Stimulated activated CD4-positive, alpha-beta T cell treated with anti-CD3 and anti-CD28 coated beads, Interleukin-15, amount 100 ng/mL, for 1 hour (primary cell): ENCODE results near the gene TGFBR1.

Source experiments
- DNase-seq, 2 donors: peaks; one replicate each; pipeline ENCODE4 v3.0.0-alpha.2; 2020; ENCODE audit warnings: low read depth in 1 of 2, low spot score in 1 of 2

The TGFBR1 gene

DNA sequence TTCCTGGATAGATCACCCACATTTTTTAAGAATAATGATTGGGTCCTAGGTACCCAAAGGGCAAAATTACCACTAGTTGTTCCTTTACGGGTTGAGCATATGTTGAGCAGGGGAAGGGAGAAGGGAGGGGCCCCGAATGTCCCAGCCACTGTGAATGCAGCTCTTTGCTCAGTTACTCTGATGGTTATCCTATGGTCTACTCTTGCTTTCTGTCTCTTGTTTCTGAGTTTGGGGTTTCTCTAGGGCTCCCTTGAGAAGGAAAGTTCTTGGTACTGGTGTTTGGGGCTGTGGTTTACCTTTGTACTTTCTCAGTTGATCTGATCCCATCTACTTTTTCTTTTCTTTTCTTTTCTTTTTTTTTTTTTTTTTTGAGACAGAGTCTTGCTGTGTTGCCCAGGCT lies 61.2 kb downstream of the TGFBR1 start:
- no peak for DNase-seq

DNA sequence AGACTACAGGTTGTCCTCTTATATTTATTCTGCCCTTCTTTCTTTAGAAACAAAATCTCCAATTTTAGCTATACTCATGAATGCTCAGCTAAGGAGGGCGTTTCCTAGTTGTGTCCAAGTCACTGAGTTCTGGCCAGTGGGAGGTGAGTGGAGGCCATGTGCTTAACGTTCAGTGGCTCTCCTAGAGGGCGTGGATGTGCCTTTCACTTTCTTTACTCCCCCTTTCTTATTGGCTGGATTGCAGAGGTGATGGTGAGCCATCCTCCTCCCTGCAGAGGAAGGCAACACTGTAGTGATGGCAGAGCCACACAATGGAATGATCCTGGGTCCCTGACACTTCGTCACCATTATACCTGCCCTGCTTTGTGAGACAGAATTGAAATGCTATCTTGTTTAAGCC lies 62.2 kb downstream of the TGFBR1 start:
- DNase-seq = no peak

DNA sequence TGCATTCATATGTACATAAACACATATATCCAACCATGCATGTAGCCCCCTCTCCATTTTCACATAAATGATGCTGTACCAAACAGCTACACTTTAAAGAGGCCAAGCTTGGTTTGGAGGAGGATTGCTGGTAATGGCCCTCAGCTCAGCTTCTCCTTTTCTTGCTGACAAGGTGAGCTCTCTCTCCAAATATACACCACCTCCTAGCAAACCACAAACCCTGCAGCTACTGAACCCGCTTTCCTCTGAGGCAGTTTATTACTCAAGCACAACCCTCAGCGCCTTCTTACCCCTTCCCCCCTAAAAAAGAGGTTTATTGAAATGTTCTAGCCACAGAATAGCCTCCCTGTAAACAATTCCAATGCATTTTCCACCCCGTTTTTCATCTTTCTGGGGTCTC lies 62.8 kb downstream of the TGFBR1 start:
- no peak for DNase-seq

DNA sequence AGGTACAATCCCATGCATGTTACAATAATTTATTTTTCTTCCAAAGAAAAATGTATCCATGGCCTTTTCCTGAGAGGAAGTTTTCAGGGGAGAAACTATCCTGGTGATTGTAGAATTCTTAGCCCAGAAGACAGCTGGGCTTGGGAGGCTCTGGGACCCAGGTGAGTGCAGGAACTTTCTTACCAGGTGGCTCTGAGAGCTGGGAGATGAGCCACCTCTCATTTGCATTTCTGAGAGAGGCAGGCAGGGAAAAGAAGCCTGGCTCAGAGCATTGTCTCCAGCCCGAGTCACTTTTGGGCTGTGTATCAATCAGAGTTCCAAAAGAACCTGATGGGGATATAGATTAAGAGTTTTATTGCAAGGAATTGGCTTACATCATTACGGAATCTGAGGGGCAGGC lies 64.2 kb downstream of the TGFBR1 start:
- no peak for DNase-seq

DNA sequence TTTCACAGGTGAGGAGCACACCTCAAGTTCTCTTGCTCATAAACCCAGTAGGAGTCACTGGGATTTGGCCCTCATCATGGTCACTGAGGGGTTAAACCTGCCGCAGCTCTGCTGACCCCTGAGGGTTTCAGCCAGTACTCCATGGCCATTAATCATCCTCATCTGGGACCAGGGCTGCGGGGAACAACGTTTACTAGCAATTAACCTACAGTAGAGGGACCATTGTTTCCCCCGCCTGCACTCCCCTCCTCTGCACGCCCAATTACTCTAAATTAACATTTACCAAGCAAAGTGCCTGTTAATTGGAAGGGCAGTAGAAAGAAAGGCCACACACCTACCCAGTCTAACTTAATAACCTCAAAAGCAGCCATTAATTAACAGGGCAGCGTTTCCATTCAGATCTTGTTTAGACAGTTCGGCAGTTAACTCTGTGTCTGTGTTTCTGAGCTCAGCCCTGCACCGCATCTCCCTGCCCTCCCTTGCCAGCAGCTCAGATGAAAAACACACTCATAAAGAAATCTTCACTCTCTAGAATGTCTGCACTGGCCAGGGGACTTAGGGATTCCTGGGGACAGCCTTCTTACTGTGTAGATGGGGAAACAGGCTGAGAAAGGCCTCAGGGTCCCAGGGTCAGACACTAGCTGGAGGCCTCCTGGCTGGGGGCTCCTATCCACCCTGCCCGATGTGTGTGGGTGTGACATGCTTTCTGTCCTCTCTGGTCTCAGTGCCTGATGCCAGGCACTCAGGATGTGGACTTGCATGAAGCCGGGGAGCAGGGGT lies 65.3 kb downstream of the TGFBR1 start:
- no peak for DNase-seq

DNA sequence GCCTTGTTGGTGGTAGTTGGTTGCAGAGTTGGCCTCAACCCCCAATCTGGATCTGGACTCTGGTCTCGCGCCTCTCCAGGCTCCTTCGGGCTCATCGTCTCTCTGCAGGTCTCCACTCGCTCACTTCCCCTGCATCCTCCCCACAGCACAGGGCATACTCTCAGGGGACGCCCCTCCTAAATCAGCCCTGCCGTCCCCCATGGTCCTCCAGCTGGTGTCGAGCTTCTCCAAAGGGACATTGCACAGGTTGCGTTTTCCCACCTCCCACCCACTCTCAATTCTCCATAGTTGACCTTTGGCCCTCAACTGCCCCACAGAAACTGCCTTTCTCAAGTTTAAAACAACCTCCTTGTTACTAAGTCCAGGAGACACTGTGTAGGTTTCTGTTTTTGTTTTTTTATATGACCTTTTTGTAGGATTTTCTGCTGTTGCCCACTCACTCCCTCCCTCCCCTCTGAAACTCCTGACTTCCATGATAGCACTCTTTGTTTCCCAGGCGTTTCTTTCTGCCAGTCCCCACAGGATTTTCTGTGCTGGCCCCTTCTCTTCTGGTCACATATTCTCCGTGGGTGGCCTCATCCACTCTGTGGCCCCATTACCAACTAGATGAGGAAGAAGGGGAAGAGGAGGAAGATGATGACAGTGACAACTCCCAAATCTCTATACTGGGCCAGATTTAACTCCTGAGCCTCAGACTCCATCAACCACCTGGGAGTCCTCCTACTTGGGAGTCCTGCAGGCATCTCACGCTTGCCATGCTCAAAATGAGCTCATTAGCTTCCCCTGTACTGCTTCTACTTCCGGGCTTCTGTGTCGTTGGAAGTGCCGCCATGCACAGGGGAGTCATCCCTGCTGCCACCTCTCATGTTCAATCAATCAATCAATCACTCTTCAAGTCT lies 66.6 kb downstream of the TGFBR1 start:
- no peak for DNase-seq

DNA sequence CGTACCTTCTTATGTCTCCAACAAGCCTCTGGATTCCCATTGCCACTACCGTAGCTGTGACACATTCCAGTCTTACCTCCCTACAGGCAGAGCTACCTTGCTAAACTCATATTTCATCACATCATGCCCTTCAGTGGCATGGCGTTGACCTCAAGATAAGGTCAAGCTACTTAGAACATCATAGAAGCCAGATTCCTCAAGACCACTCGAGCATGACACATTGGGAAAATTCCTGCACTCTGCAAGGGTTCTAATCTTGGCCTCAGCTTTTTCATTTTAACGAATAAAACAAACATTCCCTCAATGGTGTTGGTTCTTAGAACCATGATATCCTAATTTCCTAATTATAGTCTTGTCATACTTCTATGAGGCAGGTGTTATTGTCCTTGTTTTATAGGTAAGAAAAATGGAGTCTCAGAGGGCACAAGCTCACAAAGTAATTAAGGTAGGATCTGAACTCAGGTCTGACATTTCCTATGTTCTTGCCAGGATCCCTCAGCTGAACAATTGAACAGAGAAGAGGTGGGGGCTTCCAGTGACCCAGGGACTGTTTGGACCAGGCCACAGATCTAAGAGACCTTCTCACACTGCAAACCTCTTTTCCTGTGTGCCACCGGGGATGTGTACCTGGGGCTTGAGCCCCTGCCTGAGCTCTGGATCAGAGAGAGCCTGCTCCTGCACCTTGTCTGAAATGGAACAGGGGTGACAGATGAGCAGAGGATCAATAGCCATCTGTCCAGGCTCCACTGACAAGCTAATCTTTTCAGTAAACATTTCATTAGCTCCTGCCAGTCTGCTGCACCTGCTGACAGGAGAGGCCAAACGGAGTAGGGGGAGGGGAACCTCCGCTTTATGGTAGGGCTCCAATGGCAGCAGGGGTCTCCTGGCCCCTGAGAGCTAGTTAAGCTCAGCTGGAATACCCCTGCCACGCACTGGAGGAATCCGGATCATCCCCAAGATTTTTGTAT lies 67.5 kb downstream of the TGFBR1 start:
- no peak for DNase-seq

DNA sequence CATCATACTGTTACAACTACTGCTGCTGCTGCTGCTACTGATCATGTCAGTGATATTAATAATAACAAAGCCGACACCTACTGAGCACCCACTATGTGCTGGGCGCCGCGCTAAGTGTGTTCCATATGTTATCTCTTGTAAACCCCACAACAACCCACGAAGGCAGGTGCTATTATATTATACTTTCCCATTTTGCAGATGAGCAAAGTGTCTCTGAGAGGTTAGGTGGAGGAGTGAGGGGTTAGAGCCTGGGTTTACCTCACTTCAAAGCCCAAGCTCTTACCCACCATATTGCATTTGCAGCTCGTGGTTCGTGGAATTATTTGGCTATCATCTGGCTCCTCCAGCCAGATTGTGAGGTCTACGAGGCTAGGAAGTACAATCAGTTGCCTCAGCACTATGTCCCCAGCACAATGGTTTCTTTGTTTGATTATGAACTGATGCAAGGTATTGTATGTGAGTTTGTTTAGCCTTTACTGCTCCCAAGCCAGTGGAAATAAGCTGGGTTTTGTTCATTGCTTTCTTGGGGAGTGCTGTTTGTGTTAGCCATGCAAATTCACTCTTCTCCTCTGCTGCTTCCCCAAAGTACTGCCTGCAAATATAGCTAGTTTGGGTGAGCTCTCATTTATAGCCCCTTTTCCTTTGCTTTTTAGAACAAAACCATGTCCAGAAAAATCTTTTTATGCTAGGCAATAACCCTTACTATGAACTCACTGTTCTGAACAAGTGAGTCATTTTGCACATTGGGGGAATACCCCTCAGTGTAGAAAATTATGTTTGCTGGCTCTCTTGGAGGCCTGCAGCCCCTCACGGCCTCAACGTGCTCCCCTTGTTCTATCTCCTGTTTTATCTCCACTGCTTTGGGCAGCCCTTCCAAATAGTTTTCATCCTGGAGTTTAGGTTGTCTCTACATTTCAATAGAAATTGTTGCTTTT lies 68.9 kb downstream of the TGFBR1 start:
- DNase-seq = no peak

DNA sequence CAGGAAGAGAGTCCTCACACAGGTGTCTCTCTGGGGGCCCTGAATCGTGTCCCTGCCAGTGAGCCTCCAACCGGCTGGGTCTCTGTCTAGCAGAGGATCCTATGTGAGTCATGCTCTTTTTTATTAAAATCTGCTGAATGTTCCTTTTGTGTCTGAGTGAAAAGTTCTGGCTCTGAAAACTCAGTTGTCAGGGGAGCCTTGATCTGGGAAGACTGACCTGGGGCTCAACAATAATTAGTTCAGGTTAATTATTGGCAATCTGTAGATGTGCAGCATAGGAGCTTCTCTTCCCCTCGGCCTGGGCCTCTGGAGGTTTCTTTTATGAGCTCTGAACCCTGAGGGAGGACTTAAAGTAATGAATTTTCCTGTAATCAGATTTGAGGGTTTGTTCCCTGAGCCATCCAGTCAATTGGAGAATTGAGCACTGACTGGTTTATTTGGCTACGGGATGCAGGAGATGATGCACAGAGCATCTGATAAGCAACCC lies 71.7 kb downstream of the TGFBR1 start:
- no peak for DNase-seq

DNA sequence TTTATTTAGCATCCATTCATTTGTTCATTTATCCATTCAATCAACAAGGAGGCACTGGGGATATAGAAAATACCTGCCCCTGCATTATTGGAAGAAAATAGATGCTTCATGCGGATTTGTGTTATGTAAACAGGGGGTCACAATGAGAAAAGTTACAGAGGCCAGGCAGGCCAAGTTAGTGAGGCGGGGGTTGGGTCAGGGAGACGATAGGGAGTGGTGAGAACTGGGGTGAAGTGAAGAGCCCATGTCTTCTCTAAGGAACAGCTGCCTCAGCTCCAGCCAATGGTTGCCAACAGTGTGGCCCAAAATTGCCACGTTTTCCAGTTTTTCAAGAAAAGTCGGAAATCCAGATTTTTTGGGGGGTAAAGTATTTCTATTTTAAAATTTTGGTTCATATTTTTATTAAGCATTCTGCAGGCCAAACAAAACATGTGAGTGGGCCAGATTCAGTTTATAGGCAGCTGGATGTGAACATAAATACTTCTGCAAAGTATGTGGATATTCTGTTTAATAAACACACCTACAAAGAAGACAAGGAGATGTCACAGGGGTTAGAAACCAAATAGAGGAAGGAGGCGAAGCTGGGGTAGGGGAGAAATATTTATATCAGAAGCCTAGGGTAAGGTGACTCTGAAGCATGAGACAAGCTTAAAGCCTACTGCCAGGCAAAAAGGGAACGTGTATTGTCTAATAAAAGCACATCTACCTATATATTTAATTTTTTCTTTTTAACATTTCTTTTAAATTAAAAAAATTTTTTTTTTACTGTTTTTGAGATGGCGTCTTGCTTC lies 72.9 kb downstream of the TGFBR1 start:
- no peak for DNase-seq

DNA sequence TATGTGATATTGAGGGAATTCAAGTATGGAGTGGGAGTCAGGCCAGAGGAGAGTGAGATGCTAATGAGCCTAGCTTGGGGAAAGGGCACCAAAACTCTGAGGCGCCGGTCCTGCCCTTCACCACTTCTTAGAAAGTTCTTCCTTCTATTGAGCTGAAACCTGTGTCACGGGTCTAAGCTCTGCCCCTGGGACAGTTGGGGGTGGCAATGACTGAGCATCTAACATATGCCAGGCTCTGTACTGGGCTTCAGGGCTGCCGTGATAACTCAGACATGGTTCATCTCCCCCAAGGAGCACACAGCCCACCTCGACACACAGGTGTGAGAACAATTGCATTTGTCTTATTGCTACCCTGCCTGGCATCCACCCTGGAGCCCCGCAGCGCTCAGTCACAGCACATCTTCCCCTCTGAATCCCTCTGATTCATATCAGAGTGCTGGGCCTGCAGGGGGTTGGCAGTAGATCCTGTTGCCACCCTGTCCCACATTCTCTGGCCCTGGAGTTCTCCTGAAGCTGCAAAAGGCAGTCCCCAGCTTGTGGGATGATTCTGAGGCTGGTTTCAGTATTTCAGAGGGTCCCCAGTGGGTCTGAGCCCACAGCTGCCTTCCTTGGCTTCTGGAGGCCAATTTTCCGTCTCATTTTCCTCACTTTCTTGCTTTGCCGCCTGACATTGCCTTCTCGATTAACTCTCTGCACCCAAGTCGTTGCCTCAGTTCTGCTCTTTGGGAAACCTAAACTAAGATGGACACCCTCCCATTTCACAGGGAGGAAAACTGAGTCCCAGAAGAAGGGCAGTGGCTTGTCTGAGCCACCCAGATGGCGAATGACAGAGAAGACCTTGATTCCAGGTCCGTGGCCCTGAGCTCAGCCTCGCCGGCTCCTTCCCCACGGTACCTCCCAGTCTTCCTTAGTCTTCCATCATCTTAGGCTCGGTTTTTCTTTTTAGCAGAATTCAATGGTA lies 74.3 kb downstream of the TGFBR1 start:
- no peak for DNase-seq

DNA sequence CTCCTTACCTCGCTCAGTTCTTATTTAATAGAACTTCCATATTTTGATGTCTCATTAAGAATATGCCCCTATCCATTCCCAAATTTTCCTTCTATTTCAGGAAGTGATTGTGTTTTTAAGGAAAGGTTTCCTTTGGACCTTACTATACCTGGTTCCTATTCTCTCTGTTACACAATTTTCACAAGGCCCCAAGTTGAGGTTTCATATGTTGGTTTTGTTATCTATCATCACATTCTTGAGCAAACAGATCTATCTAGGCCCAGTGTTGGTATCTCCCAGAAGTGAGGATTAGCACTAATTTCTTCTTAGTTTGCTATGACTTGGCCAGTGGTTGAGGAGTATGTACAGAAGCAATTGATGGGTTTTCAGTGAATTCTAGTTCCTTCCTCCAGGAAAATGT lies 75.3 kb downstream of the TGFBR1 start:
- DNase-seq = no peak

DNA sequence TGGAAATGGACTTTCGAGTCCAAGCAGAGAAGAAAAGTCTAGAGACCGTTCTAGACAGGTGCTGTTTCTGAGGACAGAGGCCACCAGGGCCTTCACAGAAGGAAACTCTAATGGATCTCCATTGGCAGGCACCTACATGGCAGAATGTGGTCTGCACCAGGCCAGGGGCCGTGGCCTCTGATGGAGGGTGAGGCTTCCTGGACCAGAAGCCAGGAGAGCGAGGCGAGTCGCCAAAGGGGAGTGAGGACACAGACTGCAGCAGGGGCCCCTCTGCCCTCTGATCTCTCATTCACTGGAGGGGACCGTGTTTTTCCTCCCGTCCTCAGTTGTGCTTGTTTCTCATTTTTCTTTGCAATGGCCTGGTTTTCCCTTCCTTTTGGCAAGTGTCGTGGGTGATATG lies 75.7 kb downstream of the TGFBR1 start:
- DNase-seq = no peak

DNA sequence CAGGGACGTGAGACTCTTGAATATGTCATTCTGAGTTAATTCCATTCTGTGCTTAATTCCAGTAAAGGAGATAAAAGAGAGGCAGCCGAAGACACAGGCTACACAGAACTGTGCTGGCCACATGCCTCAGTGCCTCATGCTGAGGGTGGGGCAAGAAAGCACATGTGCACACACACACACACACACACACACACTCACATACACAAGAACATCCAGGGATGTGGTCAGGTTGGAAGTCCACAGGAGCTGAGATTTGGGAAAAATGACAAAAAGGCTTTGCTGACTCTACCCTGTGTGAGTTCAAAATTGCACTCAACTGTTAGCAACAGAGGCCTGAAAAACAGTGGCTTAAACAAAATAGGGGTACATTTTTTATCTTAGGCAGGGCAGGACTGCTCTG lies 76.3 kb downstream of the TGFBR1 start:
- DNase-seq = no peak

DNA sequence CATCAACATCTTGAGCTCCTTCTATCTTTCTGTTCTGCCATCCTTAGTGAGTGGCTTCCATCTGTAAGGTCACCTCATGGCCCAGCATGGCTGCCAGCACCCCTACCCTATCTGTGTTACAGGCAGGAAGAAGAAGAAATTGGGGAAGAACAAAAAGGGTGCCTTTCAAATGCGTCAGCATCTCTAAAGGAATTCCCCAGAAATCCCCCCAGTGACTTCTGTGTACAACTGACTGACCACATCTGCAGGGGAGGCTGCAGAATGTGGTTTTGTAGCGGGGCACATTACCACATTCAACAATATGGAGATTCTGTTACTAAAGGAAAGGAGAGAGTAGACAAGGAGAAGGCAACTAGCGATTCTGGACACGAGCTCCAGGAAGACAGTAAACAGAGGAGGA lies 76.7 kb downstream of the TGFBR1 start:
- no peak for DNase-seq

DNA sequence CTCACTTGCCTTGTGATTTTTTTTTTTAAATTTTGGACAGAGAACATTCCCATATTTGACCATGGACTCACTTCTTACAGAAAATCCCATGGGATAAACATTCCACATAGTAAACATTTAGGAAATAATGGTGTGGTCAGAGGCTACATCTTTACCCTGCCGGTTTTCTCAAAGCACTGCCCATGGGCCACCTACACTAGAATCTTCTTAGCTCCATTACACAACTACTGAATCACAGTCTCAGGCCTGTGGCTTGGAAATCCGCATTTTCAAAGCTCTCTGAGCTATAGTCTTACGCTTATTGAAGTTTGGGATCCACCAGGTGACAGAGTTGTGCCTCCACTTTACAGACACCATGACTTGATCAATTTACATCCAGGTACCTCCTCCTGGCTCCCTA lies 77.4 kb downstream of the TGFBR1 start:
- no peak for DNase-seq

DNA sequence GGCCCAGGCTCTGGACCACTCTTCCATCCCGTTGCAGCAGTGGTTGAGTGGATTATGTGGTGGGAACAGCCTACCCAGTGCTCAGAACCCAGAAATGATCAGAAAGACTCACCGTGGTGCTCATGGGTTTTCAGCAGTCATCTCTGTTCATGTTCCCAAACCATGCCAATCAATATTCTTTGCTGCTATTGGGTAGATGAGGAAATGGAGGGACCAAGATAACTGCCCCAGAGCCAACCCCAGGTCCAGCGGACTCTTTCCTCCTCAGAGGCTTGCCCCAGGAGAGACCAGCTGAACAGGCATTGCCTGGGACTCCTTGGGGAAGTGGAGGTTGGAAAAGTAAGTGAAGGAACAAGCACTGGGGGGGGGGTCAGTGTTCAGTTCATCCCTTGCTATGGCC lies 78.7 kb downstream of the TGFBR1 start:
- no peak for DNase-seq

DNA sequence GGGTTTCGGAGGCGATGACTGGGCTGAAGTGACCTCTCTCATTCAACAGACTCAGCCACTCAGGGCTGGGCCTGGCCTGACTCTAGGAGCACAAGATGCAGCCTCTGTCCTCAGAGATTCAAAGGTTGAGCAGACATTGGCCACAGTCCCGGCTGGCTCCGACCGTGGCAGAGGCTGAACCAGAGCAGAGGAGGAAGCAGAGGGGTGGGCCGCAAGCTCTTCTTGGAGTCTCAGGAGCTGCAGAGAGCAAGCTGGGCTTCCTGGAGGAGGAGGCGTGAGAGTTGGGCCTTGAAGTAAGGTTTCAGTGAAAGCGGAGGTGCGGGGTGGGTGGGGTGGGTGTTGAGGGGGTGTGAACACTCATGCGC lies 79.2 kb downstream of the TGFBR1 start:
- DNase-seq = no peak
